Measurements from ENCODE around the gene SPIRE2. TPM values are rescaled to one million over a fixed set of nuclear protein-coding genes. Genes with fewer than 3 reads are reported as not detected.

The SPIRE2 gene
- total RNA-seq, 1 donor, result 0.72 TPM

GRCh38 chr16:89883346-89884040 is 55.2 kb downstream of the SPIRE2 start:
- Histone ChIP-seq H3K79me2 (ENCODE audit: insufficient read depth, low read length) (peaks cover 70% of the 10 kb centered on the region), H4K20me1 (ENCODE audit: insufficient read depth, low read length) (peaks cover 59% of the 10 kb centered on the region)

GRCh38 chr16:89884041-89884421 is 55.8 kb downstream of the SPIRE2 start:
- Histone ChIP-seq H3K27ac (ENCODE audit: low read depth, low read length) (no peak overlapping the region), H2AFZ (ENCODE audit: low read length) (no peak overlapping the region), H3K4me3 (ENCODE audit: insufficient read depth, low read length) (no peak overlapping the region), H3K9me3 (ENCODE audit: low read depth, low read length) (no peaks in the 10 kb centered on the region), H3K27me3 (ENCODE audit: insufficient read depth, low read length) (no peaks in the 10 kb centered on the region), H3K4me2 (ENCODE audit: insufficient read depth, low read length) (no peak overlapping the region), H3K4me1 (ENCODE audit: insufficient read depth, low read length) (no peaks in the 10 kb centered on the region), H3K36me3 (ENCODE audit: insufficient read depth, low read length) (peaks cover 76% of the 10 kb centered on the region), H4K20me1 (ENCODE audit: insufficient read depth, low read length) (peaks cover 54% of the 10 kb centered on the region), H3K79me2 (ENCODE audit: insufficient read depth, low read length) (peaks cover 65% of the 10 kb centered on the region)
- DNase-seq (ENCODE audit: insufficient read length, low spot score, missing footprints), result peak; percentile 45
- no peak for TF ChIP-seq CTCF (IDR thresholded peaks at IDR 0.05; ENCODE audit: extremely low read depth, low read depth, low read length)

More at GRCh38 chr16:89883346-89884040, 55.2 kb downstream of the SPIRE2 start:
- H3K27me3 ChIP-seq (ENCODE audit: insufficient read depth, low read length), result no peaks in the 10 kb centered on the region
- H3K36me3 ChIP-seq (ENCODE audit: insufficient read depth, low read length), result peaks cover 78% of the 10 kb centered on the region
- no peaks in the 10 kb centered on the region for H3K4me1 ChIP-seq (ENCODE audit: insufficient read depth, low read length)
- no peak overlapping the region for H2AFZ ChIP-seq (ENCODE audit: low read length)
- H3K4me3 ChIP-seq (ENCODE audit: insufficient read depth, low read length), result no peak overlapping the region
- H3K9me3 ChIP-seq (ENCODE audit: low read depth, low read length), result no peaks in the 10 kb centered on the region
- H3K27ac ChIP-seq (ENCODE audit: low read depth, low read length), result no peak overlapping the region
- TF ChIP-seq CTCF (IDR thresholded peaks at IDR 0.05; ENCODE audit: extremely low read depth, low read depth, low read length), result no peak
- peak; percentile 62 for DNase-seq (ENCODE audit: insufficient read length, low spot score, missing footprints)
- H3K4me2 ChIP-seq (ENCODE audit: insufficient read depth, low read length), result no peak overlapping the region

GRCh38 chr16:89887243-89887642 is 59.0 kb downstream of the SPIRE2 start:
- no peak overlapping the region for H3K27ac ChIP-seq (ENCODE audit: low read depth, low read length)
- no peak for TF ChIP-seq CTCF (IDR thresholded peaks at IDR 0.05; ENCODE audit: extremely low read depth, low read depth, low read length)
- no peaks in the 10 kb centered on the region for H3K4me1 ChIP-seq (ENCODE audit: insufficient read depth, low read length)
- H3K4me3 ChIP-seq (ENCODE audit: insufficient read depth, low read length), result no peak overlapping the region
- no peaks in the 10 kb centered on the region for H3K9me3 ChIP-seq (ENCODE audit: low read depth, low read length)
- H3K27me3 ChIP-seq (ENCODE audit: insufficient read depth, low read length), result no peaks in the 10 kb centered on the region
- peaks cover 39% of the 10 kb centered on the region for H4K20me1 ChIP-seq (ENCODE audit: insufficient read depth, low read length)
- H2AFZ ChIP-seq (ENCODE audit: low read length), result no peak overlapping the region
- H3K36me3 ChIP-seq (ENCODE audit: insufficient read depth, low read length), result peaks cover 78% of the 10 kb centered on the region
- no peak overlapping the region for H3K4me2 ChIP-seq (ENCODE audit: insufficient read depth, low read length)
- peaks cover 48% of the 10 kb centered on the region for H3K79me2 ChIP-seq (ENCODE audit: insufficient read depth, low read length)
- peak; percentile 54 for DNase-seq (ENCODE audit: insufficient read length, low spot score, missing footprints)

- TF ChIP-seq CTCF (IDR thresholded peaks at IDR 0.05; ENCODE audit: extremely low read depth, low read depth, low read length), result no peak
- Histone ChIP-seq H3K9me3 (ENCODE audit: low read depth, low read length) (no peaks in the 10 kb centered on the region), H3K4me1 (ENCODE audit: insufficient read depth, low read length) (no peaks in the 10 kb centered on the region), H3K36me3 (ENCODE audit: insufficient read depth, low read length) (peaks cover 79% of the 10 kb centered on the region), H3K27ac (ENCODE audit: low read depth, low read length) (no peak overlapping the region), H3K27me3 (ENCODE audit: insufficient read depth, low read length) (no peaks in the 10 kb centered on the region), H2AFZ (ENCODE audit: low read length) (no peak overlapping the region), H3K79me2 (ENCODE audit: insufficient read depth, low read length) (peaks cover 28% of the 10 kb centered on the region), H4K20me1 (ENCODE audit: insufficient read depth, low read length) (peaks cover 21% of the 10 kb centered on the region), H3K4me2 (ENCODE audit: insufficient read depth, low read length) (no peak overlapping the region), H3K4me3 (ENCODE audit: insufficient read depth, low read length) (no peak overlapping the region)
- DNase-seq (ENCODE audit: insufficient read length, low spot score, missing footprints), result peak; percentile 58
Measured at GRCh38 chr16:89890200-89890599, 61.9 kb downstream of the SPIRE2 start.

All from osteoblast (primary cell).